HEK293 (cell line): ENCODE data around the gene ASXL1.
A peak's percentile ranks its signal among the peaks of the same experiment; 100 is the strongest.

ENCODE experiments used
- AEBP2 ChIP-seq: fragments of 450-650 bp; formaldehyde crosslinking; IDR thresholded peaks from 2 replicates; pipeline ENCODE4 v1.5.1; 2016; ENCODE audit warnings: missing biosample characterization, missing genetic modification characterization, borderline replicate concordance
- BCL11B ChIP-seq: fragments of 450-650 bp; formaldehyde crosslinking; IDR thresholded peaks from 2 replicates; pipeline ENCODE4 v1.5.1; 2016; ENCODE audit warnings: low read depth, missing biosample characterization, missing genetic modification characterization
- ELK4 ChIP-seq: IDR thresholded peaks from 2 replicates; pipeline ENCODE4 v1.6.1; 2011; ENCODE audit warnings: mild to moderate bottlenecking, low read depth, low read length, borderline replicate concordance
- KLF7 ChIP-seq: fragments of 450-650 bp; formaldehyde crosslinking; IDR thresholded peaks from 2 replicates; pipeline ENCODE4 v1.5.1; 2016; ENCODE audit warnings: missing biosample characterization, missing genetic modification characterization, borderline replicate concordance
- MYNN ChIP-seq: fragments of 450-650 bp; formaldehyde crosslinking; IDR thresholded peaks from 2 replicates; pipeline ENCODE4 v1.5.1; 2016; ENCODE audit warnings: missing biosample characterization, missing genetic modification characterization, borderline replicate concordance
- PATZ1 ChIP-seq: fragments of 450-650 bp; formaldehyde crosslinking; IDR thresholded peaks from 2 replicates; pipeline ENCODE4 v1.5.1; 2016; ENCODE audit warnings: missing biosample characterization, missing genetic modification characterization
- PBX3 ChIP-seq: sonication (generic); formaldehyde crosslinking; IDR thresholded peaks from 2 replicates; pipeline ENCODE4 v1.8.1; 2022; ENCODE audit warnings: mild to moderate bottlenecking, moderate library complexity, missing genetic modification reagents
- RBAK ChIP-seq: fragments of 450-650 bp; formaldehyde crosslinking; IDR thresholded peaks from 2 replicates; pipeline ENCODE4 v1.5.1; 2016; ENCODE audit warnings: missing biosample characterization, missing genetic modification characterization
- SCRT1 ChIP-seq: fragments of 450-650 bp; formaldehyde crosslinking; IDR thresholded peaks from 2 replicates; pipeline ENCODE4 v1.5.1; 2016; ENCODE audit warnings: missing biosample characterization, missing genetic modification characterization, borderline replicate concordance
- YY1 ChIP-seq: fragments of 450-650 bp; formaldehyde crosslinking; IDR thresholded peaks from 2 replicates; pipeline ENCODE4 v1.5.1; 2018; ENCODE audit warnings: missing biosample characterization, missing genetic modification characterization
- ZBTB21 ChIP-seq: fragments of 450-650 bp; formaldehyde crosslinking; IDR thresholded peaks from 2 replicates; pipeline ENCODE4 v1.5.1; 2017; ENCODE audit warnings: missing biosample characterization, missing genetic modification characterization
- ZBTB26 ChIP-seq: fragments of 450-650 bp; formaldehyde crosslinking; optimal IDR thresholded peaks from 2 replicates; pipeline ENCODE3; 2016; ENCODE audit warnings: missing biosample characterization, mild to moderate bottlenecking, missing genetic modification characterization
- ZBTB48 ChIP-seq: fragments of 450-650 bp; formaldehyde crosslinking; IDR thresholded peaks from 2 replicates; pipeline ENCODE4 v1.5.1; 2016; ENCODE audit warnings: missing biosample characterization, missing genetic modification characterization
- ZNF138 ChIP-seq: fragments of 450-650 bp; formaldehyde crosslinking; IDR thresholded peaks from 2 replicates; pipeline ENCODE4 v1.5.1; 2016; ENCODE audit warnings: missing biosample characterization, missing genetic modification characterization, borderline replicate concordance
- ZNF146 ChIP-seq: fragments of 450-650 bp; formaldehyde crosslinking; IDR thresholded peaks from 2 replicates; pipeline ENCODE4 v1.5.1; 2016; ENCODE audit warnings: missing biosample characterization, missing genetic modification characterization
- ZNF155 ChIP-seq: fragments of 450-650 bp; formaldehyde crosslinking; IDR thresholded peaks from 2 replicates; pipeline ENCODE4 v1.5.1; 2016; ENCODE audit warnings: missing biosample characterization, missing genetic modification characterization
- ZNF169 ChIP-seq: fragments of 450-650 bp; formaldehyde crosslinking; IDR thresholded peaks from 2 replicates; pipeline ENCODE4 v1.5.1; 2016; ENCODE audit warnings: missing biosample characterization, missing genetic modification characterization
- ZNF211 ChIP-seq: fragments of 450-650 bp; formaldehyde crosslinking; IDR thresholded peaks from 2 replicates; pipeline ENCODE4 v1.5.1; 2016; ENCODE audit warnings: low read depth, missing biosample characterization, missing genetic modification characterization
- ZNF239 ChIP-seq: fragments of 450-650 bp; formaldehyde crosslinking; IDR thresholded peaks from 2 replicates; pipeline ENCODE4 v1.5.1; 2016; ENCODE audit warnings: missing biosample characterization, missing genetic modification characterization
- ZNF302 ChIP-seq: fragments of 450-650 bp; formaldehyde crosslinking; IDR thresholded peaks from 2 replicates; pipeline ENCODE4 v1.5.1; 2016; ENCODE audit warnings: missing biosample characterization, missing genetic modification characterization, low read depth
- ZNF394 ChIP-seq: fragments of 450-650 bp; formaldehyde crosslinking; IDR thresholded peaks from 2 replicates; pipeline ENCODE4 v1.5.1; 2016; ENCODE audit warnings: missing biosample characterization, missing genetic modification characterization, mild to moderate bottlenecking, moderate library complexity, borderline replicate concordance
- ZNF426 ChIP-seq: fragments of 450-650 bp; formaldehyde crosslinking; IDR thresholded peaks from 2 replicates; pipeline ENCODE4 v1.5.1; 2017; ENCODE audit warnings: missing biosample characterization, missing genetic modification characterization, mild to moderate bottlenecking, inconsistent platforms, moderate library complexity
- ZNF48 ChIP-seq: fragments of 450-650 bp; formaldehyde crosslinking; IDR thresholded peaks from 2 replicates; pipeline ENCODE4 v1.5.1; 2016; ENCODE audit warnings: missing biosample characterization, missing genetic modification characterization
- ZNF529 ChIP-seq: fragments of 450-650 bp; formaldehyde crosslinking; IDR thresholded peaks from 2 replicates; pipeline ENCODE4 v1.5.1; 2017; ENCODE audit warnings: missing genetic modification characterization, missing biosample characterization; ENCODE audit not compliant: insufficient replicate concordance
- ZNF548 ChIP-seq: fragments of 450-650 bp; formaldehyde crosslinking; IDR thresholded peaks from 2 replicates; pipeline ENCODE4 v1.5.1; 2016; ENCODE audit warnings: missing biosample characterization, missing genetic modification characterization
- ZNF555 ChIP-seq: fragments of 450-650 bp; formaldehyde crosslinking; conservative IDR thresholded peaks from 2 replicates; pipeline ENCODE4 v1.5.1; 2017; ENCODE audit warnings: missing biosample characterization, mild to moderate bottlenecking, missing genetic modification characterization, inconsistent platforms
- ZNF580 ChIP-seq: fragments of 450-650 bp; formaldehyde crosslinking; IDR thresholded peaks from 2 replicates; pipeline ENCODE4 v1.5.1; 2016; ENCODE audit warnings: missing biosample characterization, missing genetic modification characterization
- ZNF600 ChIP-seq: fragments of 450-650 bp; formaldehyde crosslinking; IDR thresholded peaks from 2 replicates; pipeline ENCODE4 v1.5.1; 2016; ENCODE audit warnings: missing biosample characterization, missing genetic modification characterization
- ZNF623 ChIP-seq: fragments of 450-650 bp; formaldehyde crosslinking; IDR thresholded peaks from 2 replicates; pipeline ENCODE4 v1.5.1; 2016; ENCODE audit warnings: missing biosample characterization, missing genetic modification characterization
- ZNF624 ChIP-seq: fragments of 450-650 bp; formaldehyde crosslinking; IDR thresholded peaks from 2 replicates; pipeline ENCODE4 v1.5.1; 2017; ENCODE audit warnings: missing biosample characterization, missing genetic modification characterization
- ZNF654 ChIP-seq: fragments of 450-650 bp; formaldehyde crosslinking; IDR thresholded peaks from 2 replicates; pipeline ENCODE4 v1.5.1; 2016; ENCODE audit warnings: low read depth, missing biosample characterization, missing genetic modification characterization
- ZSCAN4 ChIP-seq: fragments of 450-650 bp; formaldehyde crosslinking; IDR thresholded peaks from 2 replicates; pipeline ENCODE4 v1.5.1; 2017; ENCODE audit warnings: missing biosample characterization, missing genetic modification characterization

The ASXL1 gene

GRCh38 chr20:32358883-32359632, 927 bp downstream of the ASXL1 start (continued):
- no peak for TF ChIP-seq ZNF211 (tag by site-specific recombination)
- TF ChIP-seq ZNF580 (tag by site-specific recombination), result no peak
- peak; percentile 75 for TF ChIP-seq ZNF394 (tag by site-specific recombination)
- peak; percentile 57; the same call in 1 of the 2 replicates for TF ChIP-seq KLF7 (tag by site-specific recombination)
- no peak for TF ChIP-seq ZNF48 (tag by site-specific recombination)
- TF ChIP-seq ZNF623 (tag by site-specific recombination), result no peak
- no peak for TF ChIP-seq ZNF155 (tag by site-specific recombination)
- TF ChIP-seq YY1 (tag by site-specific recombination), result no peak
- no peak for TF ChIP-seq SCRT1 (tag by site-specific recombination)
- 0 out of 2 replicates have a peak, but pooled peaks have one; percentile 25 for TF ChIP-seq ZBTB48 (tag by site-specific recombination)
- TF ChIP-seq ZNF624 (tag by site-specific recombination), result no peak
- TF ChIP-seq ZBTB26 (tag by site-specific recombination), result peak; percentile 85
- peak; percentile 92 for TF ChIP-seq PATZ1
- no peak for TF ChIP-seq ZNF138 (tag by site-specific recombination)
- no peak for TF ChIP-seq ELK4
- no peak; the same call in 1 of the 2 replicates for TF ChIP-seq ZNF600 (tag by site-specific recombination)
- TF ChIP-seq BCL11B (tag by site-specific recombination), result no peak
- TF ChIP-seq ZNF239 (tag by site-specific recombination), result no peak
- no peak for TF ChIP-seq ZBTB21 (tag by site-specific recombination)
- no peak for TF ChIP-seq ZNF555 (tag by site-specific recombination)
- no peak for TF ChIP-seq ZNF654 (tag by site-specific recombination)
- TF ChIP-seq MYNN (tag by site-specific recombination), result no peak
- TF ChIP-seq ZSCAN4 (tag by site-specific recombination), result no peak
- no peak for TF ChIP-seq ZNF426 (tag by site-specific recombination)
- no peak; the same call in 1 of the 2 replicates for TF ChIP-seq ZNF146 (tag by site-specific recombination)
- no peak for TF ChIP-seq ZNF529
- no peak for TF ChIP-seq PBX3 (CRISPR knock-in tag)
- no peak for TF ChIP-seq ZNF302
- no peak for TF ChIP-seq ZNF169 (tag by site-specific recombination)
- no peak for TF ChIP-seq ZNF548 (tag by site-specific recombination)
- no peak for TF ChIP-seq RBAK (tag by site-specific recombination)
- TF ChIP-seq AEBP2 (tag by site-specific recombination), result no peak
